Measurements from ENCODE around the gene EVC. TPM values are rescaled to one million over a fixed set of nuclear protein-coding genes. Genes with fewer than 3 reads are reported as not detected.

EVC gene
- total and polyA plus RNA-seq, 2 experiments from 2014 or later, result 2.5 to 45.3 TPM

- H3K4me1 ChIP-seq (ENCODE audit: low read depth), result no peaks in the 10 kb centered on the region
- no peak overlapping the region for H3K4me3 ChIP-seq
- H3K36me3 ChIP-seq, result peaks cover 7% of the 10 kb centered on the region
- no peak overlapping the region for H3K27ac ChIP-seq
- TF ChIP-seq, protein P1, sequence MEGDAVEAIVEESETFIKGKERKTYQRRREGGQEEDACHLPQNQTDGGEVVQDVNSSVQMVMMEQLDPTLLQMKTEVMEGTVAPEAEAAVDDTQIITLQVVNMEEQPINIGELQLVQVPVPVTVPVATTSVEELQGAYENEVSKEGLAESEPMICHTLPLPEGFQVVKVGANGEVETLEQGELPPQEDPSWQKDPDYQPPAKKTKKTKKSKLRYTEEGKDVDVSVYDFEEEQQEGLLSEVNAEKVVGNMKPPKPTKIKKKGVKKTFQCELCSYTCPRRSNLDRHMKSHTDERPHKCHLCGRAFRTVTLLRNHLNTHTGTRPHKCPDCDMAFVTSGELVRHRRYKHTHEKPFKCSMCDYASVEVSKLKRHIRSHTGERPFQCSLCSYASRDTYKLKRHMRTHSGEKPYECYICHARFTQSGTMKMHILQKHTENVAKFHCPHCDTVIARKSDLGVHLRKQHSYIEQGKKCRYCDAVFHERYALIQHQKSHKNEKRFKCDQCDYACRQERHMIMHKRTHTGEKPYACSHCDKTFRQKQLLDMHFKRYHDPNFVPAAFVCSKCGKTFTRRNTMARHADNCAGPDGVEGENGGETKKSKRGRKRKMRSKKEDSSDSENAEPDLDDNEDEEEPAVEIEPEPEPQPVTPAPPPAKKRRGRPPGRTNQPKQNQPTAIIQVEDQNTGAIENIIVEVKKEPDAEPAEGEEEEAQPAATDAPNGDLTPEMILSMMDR (IDR thresholded peaks at IDR 0.05; ENCODE audit: low read depth, low read length), result no peak
- no peak for DNase-seq (ENCODE audit: low read depth in 1 of 2, low spot score in 1 of 2)
- H3K9me3 ChIP-seq (ENCODE audit: low read depth), result no peaks in the 10 kb centered on the region
- H3K27me3 ChIP-seq, result no peaks in the 10 kb centered on the region
Measured at GRCh38 chr4:5790546-5790857, 79.5 kb downstream of the EVC start.

- no peak for DNase-seq (ENCODE audit: low read depth in 1 of 2, low spot score in 1 of 2)
- Histone ChIP-seq H3K4me1 (ENCODE audit: low read depth) (no peaks in the 10 kb centered on the region), H3K27me3 (no peaks in the 10 kb centered on the region), H3K36me3 (peaks cover 7% of the 10 kb centered on the region), H3K27ac (no peak overlapping the region), H3K4me3 (no peak overlapping the region), H3K9me3 (ENCODE audit: low read depth) (no peaks in the 10 kb centered on the region)
- TF ChIP-seq, protein P1 (IDR thresholded peaks at IDR 0.05; ENCODE audit: low read depth, low read length), result no peak
Measured at GRCh38 chr4:5791654-5792053, 80.7 kb downstream of the EVC start.

- Histone ChIP-seq H3K4me1 (ENCODE audit: low read depth) (no peaks in the 10 kb centered on the region), H3K9me3 (ENCODE audit: low read depth) (no peaks in the 10 kb centered on the region), H3K4me3 (no peak overlapping the region), H3K27me3 (no peaks in the 10 kb centered on the region), H3K36me3 (peaks cover 9% of the 10 kb centered on the region), H3K27ac (no peak overlapping the region)
- TF ChIP-seq, protein P1 (IDR thresholded peaks at IDR 0.05; ENCODE audit: low read depth, low read length), result no peak
- no peak for DNase-seq (ENCODE audit: low read depth in 1 of 2, low spot score in 1 of 2)
Measured at GRCh38 chr4:5793514-5793913, 82.5 kb downstream of the EVC start.

DNA sequence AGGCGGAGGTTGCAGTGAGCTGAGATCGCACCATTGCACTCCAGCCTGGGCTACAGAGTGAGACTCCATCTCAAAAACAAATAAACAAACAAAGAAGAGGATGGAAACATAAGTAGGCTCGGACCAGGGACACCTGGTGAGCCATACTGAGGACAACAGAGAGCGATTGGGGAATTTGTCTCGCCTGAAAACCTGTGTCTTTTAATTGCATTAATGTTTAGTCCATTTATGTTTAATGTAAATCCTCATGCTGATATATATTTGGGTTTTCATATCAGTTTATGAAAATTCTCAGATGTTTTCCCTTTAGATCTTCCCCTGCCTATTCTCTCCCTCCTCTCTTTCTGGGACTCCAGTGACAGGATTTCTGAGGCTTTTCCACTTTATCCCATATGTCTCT, 84.6 kb downstream of the EVC start:
- no peaks in the 10 kb centered on the region for H3K27me3 ChIP-seq

DNA sequence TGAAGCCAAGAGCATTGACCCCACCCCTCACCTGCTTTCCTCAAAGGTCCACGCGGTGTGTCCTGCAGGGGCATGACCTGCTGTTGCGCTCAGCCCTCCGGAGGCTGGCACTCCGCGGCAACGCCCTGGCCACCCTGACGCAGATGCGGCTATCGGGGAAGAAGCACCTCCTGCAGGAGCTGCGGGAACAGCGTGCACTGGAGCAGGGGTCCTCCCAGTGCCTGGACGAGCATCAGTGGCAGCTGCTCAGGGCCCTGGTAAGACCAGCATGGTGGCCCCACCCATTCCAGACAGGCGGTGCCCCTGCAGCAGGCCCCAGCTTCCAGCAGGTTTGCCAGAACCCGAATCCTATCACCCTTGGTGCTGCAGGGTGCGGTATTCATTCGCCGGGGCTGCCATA, 86.0 kb downstream of the EVC start:
- Histone ChIP-seq H3K27ac (no peak overlapping the region), H3K27me3 (no peaks in the 10 kb centered on the region), H3K36me3 (peaks cover 10% of the 10 kb centered on the region), H3K4me1 (ENCODE audit: low read depth) (no peaks in the 10 kb centered on the region), H3K9me3 (ENCODE audit: low read depth) (no peaks in the 10 kb centered on the region), H3K4me3 (no peak overlapping the region)
- TF ChIP-seq, protein P1 (IDR thresholded peaks at IDR 0.05; ENCODE audit: low read depth, low read length), result no peak
- no peak for DNase-seq (ENCODE audit: low read depth in 1 of 2, low spot score in 1 of 2)

More for the DNA sequence above, 84.6 kb downstream of the EVC start:
- no peaks in the 10 kb centered on the region for H3K4me1 ChIP-seq (ENCODE audit: low read depth)
- DNase-seq (ENCODE audit: low read depth in 1 of 2, low spot score in 1 of 2), result no peak
- H3K4me3 ChIP-seq, result no peak overlapping the region
- TF ChIP-seq, protein P1 (IDR thresholded peaks at IDR 0.05; ENCODE audit: low read depth, low read length), result no peak
- H3K9me3 ChIP-seq (ENCODE audit: low read depth), result no peaks in the 10 kb centered on the region
- no peak overlapping the region for H3K27ac ChIP-seq
- H3K36me3 ChIP-seq, result peaks cover 10% of the 10 kb centered on the region

GRCh38 chr4:5797866-5798265, 86.9 kb downstream of the EVC start:
- Histone ChIP-seq H3K36me3 (peaks cover 14% of the 10 kb centered on the region), H3K4me3 (no peak overlapping the region), H3K27me3 (no peaks in the 10 kb centered on the region), H3K27ac (no peak overlapping the region), H3K9me3 (ENCODE audit: low read depth) (no peaks in the 10 kb centered on the region), H3K4me1 (ENCODE audit: low read depth) (no peaks in the 10 kb centered on the region)
- TF ChIP-seq, protein P1 (IDR thresholded peaks at IDR 0.05; ENCODE audit: low read depth, low read length), result no peak
- no peak for DNase-seq (ENCODE audit: low read depth in 1 of 2, low spot score in 1 of 2)

Measured in cardiac muscle cell (in vitro differentiated cells and primary cell).